T47D (cell line): ENCODE results near the gene PSD4.

Experiments
- DNase-seq, 2 experiments: peaks; one replicate each; pipeline versions ENCODE4 v3.0.0 to v3.0.0-alpha.2; 2011 to 2012; ENCODE audit warnings: low read depth in 1 of 2, low spot score in 1 of 2
- JUND ChIP-seq: IDR thresholded peaks from 2 replicates; pipeline ENCODE4 v1.6.1; 2012; ENCODE audit warnings: low read depth
- in situ Hi-C: cut with HindIII; loops from 2 replicates; pipeline ENCODE4 v1.10.0; 2016; ENCODE audit warnings: low sequenced_read_pairs, low pct_unique_long_range_greater_than_20kb

The PSD4 gene

GRCh38 chr2:113186433-113186796 lies 12.6 kb downstream of the PSD4 start:
- DNase-seq: no peak
- TF ChIP-seq JUND: no peak
- in situ Hi-C loops: no loop called here

GRCh38 chr2:113187771-113188170 lies 14.0 kb downstream of the PSD4 start:
- no peak for TF ChIP-seq JUND
- in situ Hi-C loops: no loop called here
- DNase-seq: no peak

GRCh38 chr2:113190871-113191270 lies 17.1 kb downstream of the PSD4 start:
- DNase-seq: no peak
- no peak for TF ChIP-seq JUND
- in situ Hi-C loops: no loop called here

GRCh38 chr2:113192459-113193100 lies 18.8 kb downstream of the PSD4 start:
- TF ChIP-seq JUND: no peak
- DNase-seq: no peak
- in situ Hi-C loops: no loop called here

GRCh38 chr2:113195923-113196501 lies 22.2 kb downstream of the PSD4 start:
- no peak for TF ChIP-seq JUND
- in situ Hi-C loops: no loop called here
- no peak for DNase-seq

GRCh38 chr2:113196839-113197238 lies 23.1 kb downstream of the PSD4 start:
- DNase-seq: no peak
- in situ Hi-C loops: no loop called here
- no peak for TF ChIP-seq JUND

GRCh38 chr2:113197347-113198047 lies 23.7 kb downstream of the PSD4 start:
- DNase-seq: no peak
- in situ Hi-C loops: no loop called here
- TF ChIP-seq JUND: no peak

GRCh38 chr2:113198048-113198789 lies 24.4 kb downstream of the PSD4 start:
- TF ChIP-seq JUND: no peak
- in situ Hi-C loops: no loop called here
- no peak for DNase-seq

GRCh38 chr2:113198790-113199612 lies 25.2 kb downstream of the PSD4 start:
- in situ Hi-C loops: no loop called here
- no peak for TF ChIP-seq JUND
- DNase-seq: peak; percentile 62 to 84

GRCh38 chr2:113200236-113200635 lies 26.5 kb downstream of the PSD4 start:
- in situ Hi-C loops: no loop called here
- no peak for DNase-seq
- no peak for TF ChIP-seq JUND

- no peak for DNase-seq
- in situ Hi-C loops: no loop called here
- no peak for TF ChIP-seq JUND
Observed at GRCh38 chr2:113200736-113201490, 27.1 kb downstream of the PSD4 start.
